GM12878 (cell line): ENCODE data around the gene KDM6A. TPM values are rescaled to one million over a fixed set of nuclear protein-coding genes. Genes with fewer than 3 reads are reported as not detected.

Source experiments
- ATAC-seq: fragments of 200-7000 bp; cut with Tn5 transposase; 3 replicates; pipeline ENCODE4 v1.9.1; 2020; ENCODE audit warnings: mild to moderate bottlenecking, moderate library complexity
- BruUV-seq: library from RNA; stranded (reverse); fragments of 400-500 nt; replicated peaks from 2 replicates; lab custom pipeline; 2021; lab: Mats Ljungman, UMichigan
- CTCF ChIA-PET: fragments of 300-600 bp; sonication (Branson Sonifier 250); formaldehyde crosslinking; extraction: SDS; loops from one replicate; lab custom pipeline; 2021; ENCODE audit warnings: inconsistent platforms; lab: Yijun Ruan, JAX
- POLR2A ChIA-PET: fragments of 350-600 bp; formaldehyde crosslinking; extraction: SDS; loops from one replicate; lab custom pipeline; 2021; ENCODE audit warnings: inconsistent platforms; lab: Charles Lee
- RAD21 ChIA-PET: fragments of 300-600 bp; sonication (Branson Sonifier 250); formaldehyde crosslinking; loops from one replicate; lab custom pipeline; 2023; ENCODE audit warnings: antibody characterized with exemption; ENCODE audit not compliant: unreplicated experiment; lab: Charles Lee
- SMC1A ChIA-PET: fragments of 300-600 bp; sonication (Branson Sonifier 250); formaldehyde crosslinking; loops from one replicate; lab custom pipeline; 2023; ENCODE audit not compliant: unreplicated experiment, uncharacterized antibody; lab: Charles Lee
- DNase-seq: peaks from one replicate; pipeline ENCODE4 v3.0.0-alpha.2; 2011; ENCODE audit warnings: low read depth, low spot score
- FAIRE-seq: peaks from 3 replicates; lab custom pipeline; 2011; peaks lifted over from hg19 to GRCh38; lab: Jason Lieb, UNC
- H2AFZ ChIP-seq: 2 replicates; pipeline ENCODE4 v1.6.0; 2011; ENCODE audit warnings: low read depth, low read length, control low read depth; ENCODE audit not compliant: control insufficient read depth
- H3K27ac ChIP-seq: 2 replicates; pipeline ENCODE4 v1.5.1; 2011; ENCODE audit warnings: control low read depth; ENCODE audit not compliant: control insufficient read depth, insufficient read depth
- H3K27me3 ChIP-seq, 2 experiments: replicated peaks in 1 of 2; 2 replicates each; pipeline versions ENCODE4 v1.6.0 to v1.6.1; 2011; ENCODE audit warnings: low read length in 1 of 2; ENCODE audit not compliant: control insufficient read depth in 2 of 2, insufficient read depth in 2 of 2
- H3K36me3 ChIP-seq, 2 experiments: 2 replicates each; pipeline ENCODE4 v1.5.1; 2011; ENCODE audit warnings: low read length in 1 of 2; ENCODE audit not compliant: control insufficient read depth in 2 of 2, insufficient read depth in 2 of 2
- H3K4me1 ChIP-seq: 2 replicates; pipeline ENCODE4 v1.6.1; 2011; ENCODE audit warnings: mild to moderate bottlenecking, low read length, moderate library complexity, mixed read lengths; ENCODE audit not compliant: control insufficient read depth, insufficient read depth
- H3K4me2 ChIP-seq: 2 replicates; pipeline ENCODE4 v1.6.0; 2011; ENCODE audit warnings: control low read depth; ENCODE audit not compliant: control insufficient read depth, insufficient read depth
- H3K4me3 ChIP-seq: fragments of 200-600 bp; sonication (generic); 2 replicates; pipeline ENCODE4 v1.5.1; 2016
- H3K79me2 ChIP-seq: 2 replicates; pipeline ENCODE4 v1.6.0; 2011; ENCODE audit warnings: low read length; ENCODE audit not compliant: control insufficient read depth, insufficient read depth
- H3K9ac ChIP-seq: 2 replicates; pipeline ENCODE4 v1.8.0; 2011; ENCODE audit warnings: low read length, control low read depth, mixed read lengths; ENCODE audit not compliant: control insufficient read depth, insufficient read depth
- H3K9me3 ChIP-seq: replicated peaks from 3 replicates; pipeline ENCODE4 v1.5.1; 2011; ENCODE audit warnings: mild to moderate bottlenecking, low read length; ENCODE audit not compliant: control insufficient read depth, insufficient read depth
- H4K20me1 ChIP-seq: 2 replicates; pipeline ENCODE4 v1.6.0; 2011; ENCODE audit not compliant: control insufficient read depth, insufficient read depth
- CBX5 ChIP-seq: sonication (generic); IDR thresholded peaks from 2 replicates; pipeline ENCODE4 v1.6.1; 2016; ENCODE audit warnings: low read depth, moderate library complexity, mild to moderate bottlenecking, inconsistent platforms
- LARP7 ChIP-seq: fragments of 450-650 bp; IDR thresholded peaks from 2 replicates; pipeline ENCODE4 v1.6.1; 2017; ENCODE audit warnings: mild to moderate bottlenecking
- NBN ChIP-seq: fragments of 450-650 bp; IDR thresholded peaks from 2 replicates; pipeline ENCODE4 v1.6.1; 2016
- NFIC ChIP-seq: IDR thresholded peaks from 2 replicates; pipeline ENCODE4 v1.6.1; 2012; ENCODE audit warnings: low read depth, mild to moderate bottlenecking, inconsistent platforms, low read length, moderate library complexity
- NFXL1 ChIP-seq: fragments of 450-650 bp; IDR thresholded peaks from 2 replicates; pipeline ENCODE4 v1.6.1; 2017; ENCODE audit warnings: antibody characterized with exemption, mild to moderate bottlenecking, borderline replicate concordance
- PAX5 ChIP-seq: IDR thresholded peaks from 2 replicates; pipeline ENCODE4 v1.6.1; 2011; ENCODE audit warnings: low read depth, low read length, borderline replicate concordance
- PML ChIP-seq: IDR thresholded peaks from 2 replicates; pipeline ENCODE4 v1.6.1; 2012; ENCODE audit warnings: low read length, inconsistent platforms
- POLR2AphosphoS5 ChIP-seq: IDR thresholded peaks from 2 replicates; pipeline ENCODE4 v1.6.1; 2011; ENCODE audit warnings: mild to moderate bottlenecking, low read length, inconsistent platforms
- RBBP5 ChIP-seq: fragments of 200-600 bp; sonication (generic); conservative IDR thresholded peaks from 2 replicates; pipeline ENCODE4 v1.6.1; 2016
- SMAD5 ChIP-seq: IDR thresholded peaks from 2 replicates; pipeline ENCODE4 v1.6.1; 2016; ENCODE audit warnings: antibody characterized with exemption, low read depth
- WGBS: methylation state at CpG from one replicate; pipeline ENCODE4 v1.1.6; 2016; ENCODE audit warnings: low lambda C conversion rate; ENCODE audit not compliant: insufficient replicate concordance, insufficient coverage; ENCODE audit errors: missing lambda C conversion rate; 5-methylcytosine and 5-hydroxymethylcytosine counted together
- in situ Hi-C: fragments of 300-500 bp; cut with MboI; formaldehyde crosslinking; loops from 9 replicates; pipeline ENCODE4 v1.14.3; 2018; ENCODE audit warnings: mixed read lengths
- intact Hi-C: fragments of 100-400 bp; cut with micrococcal nuclease; formaldehyde crosslinking; loops from one replicate; pipeline ENCODE4 v1.14.2; 2022; ENCODE audit not compliant: unreplicated experiment
- polyA plus RNA-seq, 11 experiments: library from polyadenylated mRNA; depleted of rRNA in 4 of 11; unstranded in 6 of 11; stranded (reverse) in 5 of 11; fragments of >200 nt; fragmentation: Nextera tagmentation in 4 of 11; fragmentation: Illumina TruSeq in 1 of 11; extraction: Ambion mirVana in 4 of 11; extraction: Trizol in 1 of 11; gene quantifications; 1 replicate in 1 of 11; 2 replicates in 10 of 11; pipeline versions ENCODE4 v1.2.1 to v1.2.3, GENCODE V29; 2011 to 2016; ENCODE audit warnings: inconsistent platforms in 2 of 11, missing spikeins in 2 of 11, low read depth in 1 of 11
- total RNA-seq, 4 experiments: library from RNA; depleted of rRNA in 3 of 4; stranded (reverse); fragments of >200 nt in 3 of 4; fragmentation: Illumina TruSeq in 1 of 4; extraction: Trizol in 1 of 4; gene quantifications; 2 replicates each; pipeline versions ENCODE4 v1.2.1 to v1.2.3, GENCODE V29; 2013 to 2021
- TF ChIP-seq, protein P1 (sequence below): IDR thresholded peaks from 2 replicates; pipeline ENCODE4 v1.6.1; 2012; ENCODE audit warnings: low read depth, low read length, improper control_type of control experiment
- TF ChIP-seq, protein P2 (sequence below): fragments of 450-650 bp; IDR thresholded peaks from 2 replicates; pipeline ENCODE4 v1.6.1; 2017; ENCODE audit warnings: borderline replicate concordance
- TF ChIP-seq, protein P3 (sequence below): fragments of 450-650 bp; IDR thresholded peaks from 2 replicates; pipeline ENCODE4 v1.6.1; 2016; ENCODE audit warnings: mild to moderate bottlenecking
- TF ChIP-seq, protein P4 (sequence below): fragments of 450-650 bp; IDR thresholded peaks from 2 replicates; pipeline ENCODE4 v1.6.1; 2017; ENCODE audit warnings: low read depth, mild to moderate bottlenecking, moderate library complexity

The KDM6A gene
- total and polyA plus RNA-seq, 10 of the 15 experiments (the other 5 are each of a cell fraction or from before 2014, with no cell fraction given) = 7.9 to 29.0 (median 20.4) TPM

DNA sequence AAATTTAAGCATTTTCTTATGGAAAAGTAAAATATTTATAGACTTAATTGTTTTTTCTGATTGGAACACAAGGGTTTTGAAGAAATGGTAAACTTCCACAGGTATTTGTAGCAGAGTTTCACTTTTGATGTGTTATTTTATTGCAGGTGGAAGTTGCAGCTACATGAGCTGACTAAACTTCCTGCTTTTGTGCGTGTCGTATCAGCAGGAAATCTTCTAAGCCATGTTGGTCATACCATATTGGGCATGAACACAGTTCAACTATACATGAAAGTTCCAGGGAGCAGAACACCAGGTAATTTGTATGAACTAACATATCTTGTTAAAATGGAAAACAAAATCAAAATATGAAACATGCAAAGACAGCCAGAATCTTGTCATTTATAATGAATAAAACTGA is 210.3 kb downstream of the KDM6A start:
- peaks cover 0 to 34% of the 10 kb centered on the region in 2 experiments; a peak in 3 of 4 replicates for H3K36me3 ChIP-seq
- ChIA-PET RAD21 (no interaction called here), SMC1A (interaction anchor here (0.6 kb wide), 1 partner anchor 208 kb away, joined by 3 read pairs; no protein-coding TSS in a partner anchor)
- H3K27ac ChIP-seq = no peak overlapping the region
- H3K27me3 ChIP-seq = no peaks in the 10 kb centered on the region
- no peak for TF ChIP-seq NBN
- TF ChIP-seq PAX5 = no peak
- no peak for TF ChIP-seq NFXL1
- TF ChIP-seq NFIC = no peak
- no peak for TF ChIP-seq PML
- TF ChIP-seq, protein P1, sequence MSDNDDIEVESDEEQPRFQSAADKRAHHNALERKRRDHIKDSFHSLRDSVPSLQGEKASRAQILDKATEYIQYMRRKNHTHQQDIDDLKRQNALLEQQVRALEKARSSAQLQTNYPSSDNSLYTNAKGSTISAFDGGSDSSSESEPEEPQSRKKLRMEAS = no peak
- TF ChIP-seq LARP7 = no peak
- no peak for TF ChIP-seq POLR2AphosphoS5
- no peak for TF ChIP-seq CBX5
- TF ChIP-seq, protein P2, sequence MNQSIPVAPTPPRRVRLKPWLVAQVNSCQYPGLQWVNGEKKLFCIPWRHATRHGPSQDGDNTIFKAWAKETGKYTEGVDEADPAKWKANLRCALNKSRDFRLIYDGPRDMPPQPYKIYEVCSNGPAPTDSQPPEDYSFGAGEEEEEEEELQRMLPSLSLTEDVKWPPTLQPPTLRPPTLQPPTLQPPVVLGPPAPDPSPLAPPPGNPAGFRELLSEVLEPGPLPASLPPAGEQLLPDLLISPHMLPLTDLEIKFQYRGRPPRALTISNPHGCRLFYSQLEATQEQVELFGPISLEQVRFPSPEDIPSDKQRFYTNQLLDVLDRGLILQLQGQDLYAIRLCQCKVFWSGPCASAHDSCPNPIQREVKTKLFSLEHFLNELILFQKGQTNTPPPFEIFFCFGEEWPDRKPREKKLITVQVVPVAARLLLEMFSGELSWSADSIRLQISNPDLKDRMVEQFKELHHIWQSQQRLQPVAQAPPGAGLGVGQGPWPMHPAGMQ = no peak
- TF ChIP-seq SMAD5 = no peak
- TF ChIP-seq, protein P3, sequence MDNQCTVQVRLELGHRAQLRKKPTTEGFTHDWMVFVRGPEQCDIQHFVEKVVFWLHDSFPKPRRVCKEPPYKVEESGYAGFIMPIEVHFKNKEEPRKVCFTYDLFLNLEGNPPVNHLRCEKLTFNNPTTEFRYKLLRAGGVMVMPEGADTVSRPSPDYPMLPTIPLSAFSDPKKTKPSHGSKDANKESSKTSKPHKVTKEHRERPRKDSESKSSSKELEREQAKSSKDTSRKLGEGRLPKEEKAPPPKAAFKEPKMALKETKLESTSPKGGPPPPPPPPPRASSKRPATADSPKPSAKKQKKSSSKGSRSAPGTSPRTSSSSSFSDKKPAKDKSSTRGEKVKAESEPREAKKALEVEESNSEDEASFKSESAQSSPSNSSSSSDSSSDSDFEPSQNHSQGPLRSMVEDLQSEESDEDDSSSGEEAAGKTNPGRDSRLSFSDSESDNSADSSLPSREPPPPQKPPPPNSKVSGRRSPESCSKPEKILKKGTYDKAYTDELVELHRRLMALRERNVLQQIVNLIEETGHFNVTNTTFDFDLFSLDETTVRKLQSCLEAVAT = no peak
- TF ChIP-seq RBBP5 = no peak
- TF ChIP-seq, protein P4, sequence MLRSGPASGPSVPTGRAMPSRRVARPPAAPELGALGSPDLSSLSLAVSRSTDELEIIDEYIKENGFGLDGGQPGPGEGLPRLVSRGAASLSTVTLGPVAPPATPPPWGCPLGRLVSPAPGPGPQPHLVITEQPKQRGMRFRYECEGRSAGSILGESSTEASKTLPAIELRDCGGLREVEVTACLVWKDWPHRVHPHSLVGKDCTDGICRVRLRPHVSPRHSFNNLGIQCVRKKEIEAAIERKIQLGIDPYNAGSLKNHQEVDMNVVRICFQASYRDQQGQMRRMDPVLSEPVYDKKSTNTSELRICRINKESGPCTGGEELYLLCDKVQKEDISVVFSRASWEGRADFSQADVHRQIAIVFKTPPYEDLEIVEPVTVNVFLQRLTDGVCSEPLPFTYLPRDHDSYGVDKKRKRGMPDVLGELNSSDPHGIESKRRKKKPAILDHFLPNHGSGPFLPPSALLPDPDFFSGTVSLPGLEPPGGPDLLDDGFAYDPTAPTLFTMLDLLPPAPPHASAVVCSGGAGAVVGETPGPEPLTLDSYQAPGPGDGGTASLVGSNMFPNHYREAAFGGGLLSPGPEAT = no peak
- TF ChIP-seq, all 136 proteins: peak for 0
- Histone ChIP-seq H4K20me1 (no peaks in the 10 kb centered on the region), H2AFZ (no peak overlapping the region), H3K4me3 (no peak overlapping the region), H3K4me1 (no peaks in the 10 kb centered on the region), H3K4me2 (no peak overlapping the region), H3K79me2 (no peaks in the 10 kb centered on the region), H3K9me3 (no peaks in the 10 kb centered on the region), H3K9ac (no peak overlapping the region)
- DNase-seq = no peak
- in situ Hi-C loops = no loop called here
- no TSS peak for BruUV-seq
- ChIA-PET CTCF (no interaction called here), POLR2A (no interaction called here)
- no peak for ATAC-seq
- 9% methylated on average over 2 of the region's 2 CpGs for WGBS
- intact Hi-C loops = no loop called here
- no peak for FAIRE-seq
